HCT116 (cell line): ENCODE results near the gene FOXA1. TPM values are rescaled to one million over a fixed set of nuclear protein-coding genes. Genes with fewer than 3 reads are reported as not detected.

Experiments
- ATAC-seq: fragments of 200-7000 bp; cut with Tn5 transposase; 2 replicates; pipeline ENCODE4 v1.9.1; 2020; ENCODE audit warnings: mild to moderate bottlenecking, moderate library complexity
- BruUV-seq: library from RNA; stranded (reverse); fragments of 400-500 nt; replicated peaks from 2 replicates; lab custom pipeline; 2021; lab: Mats Ljungman, UMichigan
- CTCF ChIA-PET: fragments of 300-600 bp; sonication (Branson Sonifier 250); formaldehyde crosslinking; loops from one replicate; lab custom pipeline; 2021; ENCODE audit warnings: antibody characterized with exemption; lab: Charles Lee
- POLR2A ChIA-PET: fragments of 300-600, 350-600 bp; sonication (Branson Sonifier 250); formaldehyde crosslinking; loops from one replicate; lab custom pipeline; 2021; ENCODE audit warnings: antibody characterized with exemption; lab: Charles Lee
- RAD21 ChIA-PET, 2 experiments: fragments of 300-600 bp; sonication (Branson Sonifier 250); formaldehyde crosslinking; loops; one replicate each; lab custom pipeline; 2023; ENCODE audit warnings: low total read pairs in 2 of 2; ENCODE audit not compliant: uncharacterized antibody in 2 of 2, unreplicated experiment in 2 of 2, low non-redundant PET in 1 of 2; lab: Charles Lee
- DNase-seq: peaks from one replicate; pipeline ENCODE4 v3.0.0-alpha.2; 2010; ENCODE audit warnings: low read depth, low spot score
- H2AFZ ChIP-seq: fragments of 200-600 bp; shearing (Covaris generic), sonication (generic); 2 replicates; pipeline ENCODE4 v1.6.1; 2017; ENCODE audit warnings: low read depth, mixed run types, mixed read lengths, antibody characterized with exemption, low read length; ENCODE audit not compliant: poor library complexity, severe bottlenecking
- H3K27ac ChIP-seq: 2 replicates; pipeline ENCODE4 v1.5.1; 2012; ENCODE audit warnings: low read depth, low read length
- H3K27me3 ChIP-seq: fragments of 200-600 bp; sonication (generic); 2 replicates; pipeline ENCODE4 v1.6.1; 2016; ENCODE audit warnings: mixed run types, low read length, mixed read lengths; ENCODE audit not compliant: insufficient read depth
- H3K36me3 ChIP-seq, 2 experiments: fragments of 200-500 bp in 1 of 2; fragments of 200-600 bp in 1 of 2; sonication (Bioruptor generic) in 1 of 2; sonication (generic) in 1 of 2; 2 replicates each; pipeline versions ENCODE4 v1.5.1 to v1.6.1; 2014 to 2016; ENCODE audit warnings: low read length in 2 of 2, inconsistent platforms in 1 of 2, mixed read lengths in 1 of 2, mixed run types in 1 of 2; ENCODE audit not compliant: insufficient read depth in 2 of 2, control insufficient read depth in 1 of 2
- H3K4me1 ChIP-seq, 2 experiments: fragments of 200-600 bp in 1 of 2; sonication (generic) in 1 of 2; 2 replicates each; pipeline versions ENCODE4 v1.5.1 to v1.6.1; 2012 to 2017; ENCODE audit warnings: low read length in 2 of 2, inconsistent platforms in 1 of 2, mild to moderate bottlenecking in 1 of 2, mixed read lengths in 1 of 2, mixed run types in 1 of 2, moderate library complexity in 1 of 2; ENCODE audit not compliant: insufficient read depth in 2 of 2, control insufficient read depth in 1 of 2
- H3K4me2 ChIP-seq: fragments of 200-600 bp; sonication (generic); 2 replicates; pipeline ENCODE4 v1.6.1; 2017; ENCODE audit warnings: mixed run types, low read length, mixed read lengths
- H3K4me3 ChIP-seq, 2 experiments: fragments of 200-600 bp in 1 of 2; sonication (generic) in 1 of 2; replicated peaks in 1 of 2; 2 replicates each; pipeline ENCODE4 v1.5.1; 2011 to 2016; ENCODE audit warnings: low read length in 2 of 2, control low read depth in 1 of 2, low read depth in 1 of 2, mild to moderate bottlenecking in 1 of 2, mixed read lengths in 1 of 2, mixed run types in 1 of 2
- H3K79me2 ChIP-seq: fragments of 200-600 bp; sonication (generic); 2 replicates; pipeline ENCODE4 v1.6.1; 2017; ENCODE audit warnings: mild to moderate bottlenecking, mixed run types, low read length, moderate library complexity, mixed read lengths; ENCODE audit not compliant: insufficient read depth
- H3K9ac ChIP-seq: fragments of 200-600 bp; sonication (generic); 2 replicates; pipeline ENCODE4 v1.6.1; 2016; ENCODE audit warnings: low read length, mixed read lengths
- H3K9me2 ChIP-seq: fragments of 200-600 bp; sonication (generic), shearing (Covaris generic); 2 replicates; pipeline ENCODE4 v1.6.1; 2017; ENCODE audit warnings: mixed run types, mild to moderate bottlenecking, moderate library complexity; ENCODE audit not compliant: insufficient read depth
- H3K9me3 ChIP-seq, 2 experiments: fragments of 200-500 bp in 1 of 2; fragments of 200-600 bp in 1 of 2; sonication (Bioruptor generic) in 1 of 2; sonication (generic) in 1 of 2; 2 replicates each; pipeline ENCODE4 v1.6.1; 2014 to 2017; ENCODE audit warnings: low read length in 2 of 2, mixed read lengths in 2 of 2, inconsistent platforms in 1 of 2, low read depth in 1 of 2, mild to moderate bottlenecking in 1 of 2, mixed run types in 1 of 2, moderate library complexity in 1 of 2; ENCODE audit not compliant: control insufficient read depth in 1 of 2, insufficient read depth in 1 of 2
- H4K20me1 ChIP-seq: fragments of 200-600 bp; sonication (generic), shearing (Covaris generic); 2 replicates; pipeline ENCODE4 v1.6.1; 2017; ENCODE audit warnings: mixed run types, mild to moderate bottlenecking, moderate library complexity; ENCODE audit not compliant: insufficient read depth
- CBX3 ChIP-seq: IDR thresholded peaks from 2 replicates; pipeline ENCODE4 v1.6.1; 2012; ENCODE audit warnings: low read depth
- CEBPB ChIP-seq: IDR thresholded peaks from 2 replicates; pipeline ENCODE4 v1.6.1; 2012; ENCODE audit warnings: low read depth
- EGR1 ChIP-seq: IDR thresholded peaks from 2 replicates; pipeline ENCODE4 v1.6.1; 2012; ENCODE audit warnings: low read depth
- ELF1 ChIP-seq: IDR thresholded peaks from 2 replicates; pipeline ENCODE4 v1.6.1; 2012; ENCODE audit warnings: low read depth, borderline replicate concordance
- EZH2 ChIP-seq: fragments of 200-600 bp; sonication (generic); IDR thresholded peaks from 2 replicates; pipeline ENCODE4 v1.6.1; 2017; ENCODE audit warnings: antibody characterized with exemption, mixed run types
- EZH2phosphoT487 ChIP-seq: fragments of 200-600 bp; IDR thresholded peaks from 2 replicates; pipeline ENCODE4 v1.6.1; 2018; ENCODE audit warnings: antibody characterized with exemption, borderline replicate concordance
- FOSL1 ChIP-seq: IDR thresholded peaks from 2 replicates; pipeline ENCODE4 v1.6.1; 2012; ENCODE audit warnings: low read depth
- JUND ChIP-seq: IDR thresholded peaks from 2 replicates; pipeline ENCODE4 v1.6.1; 2012
- MAX ChIP-seq: IDR thresholded peaks from 2 replicates; pipeline ENCODE4 v1.6.1; 2012
- POLR2AphosphoS5 ChIP-seq: IDR thresholded peaks from 2 replicates; pipeline ENCODE4 v1.6.1; 2011; ENCODE audit warnings: mild to moderate bottlenecking, low read depth, low read length, moderate library complexity
- SIN3A ChIP-seq: IDR thresholded peaks from 2 replicates; pipeline ENCODE4 v1.6.1; 2012; ENCODE audit warnings: low read depth
- SP1 ChIP-seq: IDR thresholded peaks from 2 replicates; pipeline ENCODE4 v1.6.1; 2012; ENCODE audit warnings: low read depth
- SRF ChIP-seq: IDR thresholded peaks from 2 replicates; pipeline ENCODE4 v1.6.1; 2012; ENCODE audit warnings: low read depth
- YY1 ChIP-seq: IDR thresholded peaks from 2 replicates; pipeline ENCODE4 v1.6.1; 2011; ENCODE audit warnings: low read length, low read depth, moderate library complexity, mild to moderate bottlenecking; ENCODE audit not compliant: insufficient replicate concordance; ENCODE audit errors: extremely low read depth
- ZBTB33 ChIP-seq: IDR thresholded peaks from 2 replicates; pipeline ENCODE4 v1.6.1; 2011; ENCODE audit warnings: mild to moderate bottlenecking, low read length, moderate library complexity; ENCODE audit not compliant: insufficient replicate concordance; ENCODE audit errors: extremely low read depth
- ZFX ChIP-seq: fragments of 450-650 bp; IDR thresholded peaks from 2 replicates; pipeline ENCODE4 v1.6.1; 2017
- intact Hi-C: fragments of 100-400 bp; cut with micrococcal nuclease; formaldehyde crosslinking; loops from 2 replicates; pipeline ENCODE4 v1.10.0; 2022
- total RNA-seq: library from RNA; stranded (reverse); gene quantifications from one replicate; pipeline ENCODE4 v1.2.1, GENCODE V29; 2021; ENCODE audit not compliant: unreplicated experiment
- TF ChIP-seq, protein P1 (sequence below), 3 experiments: fragments of 200-600 bp in 1 of 3; sonication (generic) in 1 of 3; IDR thresholded peaks in 2 of 3; conservative IDR thresholded peaks in 1 of 3; 2 replicates each; pipeline ENCODE4 v1.5.1; 2012 to 2017; ENCODE audit warnings: low read depth in 2 of 3, low read length in 2 of 3, antibody characterized with exemption in 1 of 3, borderline replicate concordance in 1 of 3, control low read depth in 1 of 3, mild to moderate bottlenecking in 1 of 3, mixed read lengths in 1 of 3, mixed run types in 1 of 3, moderate library complexity in 1 of 3; ENCODE audit not compliant: insufficient read depth in 1 of 3
- TF ChIP-seq, protein P2 (sequence below): IDR thresholded peaks from 2 replicates; pipeline ENCODE4 v1.6.1; 2012; ENCODE audit warnings: low read depth
- TF ChIP-seq, protein P3 (sequence below): IDR thresholded peaks from 2 replicates; pipeline ENCODE4 v1.6.1; 2012

FOXA1 gene
- total RNA-seq, 1 experiment from 2014 or later: 1.3 TPM

- no peak overlapping the region for H3K27ac ChIP-seq
- H3K27me3 ChIP-seq: no peaks in the 10 kb centered on the region
- RAD21 ChIA-PET: no interaction called here
- H4K20me1 ChIP-seq: no peaks in the 10 kb centered on the region
- TF ChIP-seq, protein P1, sequence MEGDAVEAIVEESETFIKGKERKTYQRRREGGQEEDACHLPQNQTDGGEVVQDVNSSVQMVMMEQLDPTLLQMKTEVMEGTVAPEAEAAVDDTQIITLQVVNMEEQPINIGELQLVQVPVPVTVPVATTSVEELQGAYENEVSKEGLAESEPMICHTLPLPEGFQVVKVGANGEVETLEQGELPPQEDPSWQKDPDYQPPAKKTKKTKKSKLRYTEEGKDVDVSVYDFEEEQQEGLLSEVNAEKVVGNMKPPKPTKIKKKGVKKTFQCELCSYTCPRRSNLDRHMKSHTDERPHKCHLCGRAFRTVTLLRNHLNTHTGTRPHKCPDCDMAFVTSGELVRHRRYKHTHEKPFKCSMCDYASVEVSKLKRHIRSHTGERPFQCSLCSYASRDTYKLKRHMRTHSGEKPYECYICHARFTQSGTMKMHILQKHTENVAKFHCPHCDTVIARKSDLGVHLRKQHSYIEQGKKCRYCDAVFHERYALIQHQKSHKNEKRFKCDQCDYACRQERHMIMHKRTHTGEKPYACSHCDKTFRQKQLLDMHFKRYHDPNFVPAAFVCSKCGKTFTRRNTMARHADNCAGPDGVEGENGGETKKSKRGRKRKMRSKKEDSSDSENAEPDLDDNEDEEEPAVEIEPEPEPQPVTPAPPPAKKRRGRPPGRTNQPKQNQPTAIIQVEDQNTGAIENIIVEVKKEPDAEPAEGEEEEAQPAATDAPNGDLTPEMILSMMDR (IDR thresholded peaks at IDR 0.05 in 2 of 3, conservative IDR thresholded peaks at IDR 0.05 in 1 of 3; ENCODE audit: borderline replicate concordance in 1 of 3, insufficient read depth in 1 of 3, low read depth in 2 of 3, low read length in 2 of 3): no peak
- no peak for TF ChIP-seq SP1
- TF ChIP-seq SRF: no peak
- TF ChIP-seq, protein P2, sequence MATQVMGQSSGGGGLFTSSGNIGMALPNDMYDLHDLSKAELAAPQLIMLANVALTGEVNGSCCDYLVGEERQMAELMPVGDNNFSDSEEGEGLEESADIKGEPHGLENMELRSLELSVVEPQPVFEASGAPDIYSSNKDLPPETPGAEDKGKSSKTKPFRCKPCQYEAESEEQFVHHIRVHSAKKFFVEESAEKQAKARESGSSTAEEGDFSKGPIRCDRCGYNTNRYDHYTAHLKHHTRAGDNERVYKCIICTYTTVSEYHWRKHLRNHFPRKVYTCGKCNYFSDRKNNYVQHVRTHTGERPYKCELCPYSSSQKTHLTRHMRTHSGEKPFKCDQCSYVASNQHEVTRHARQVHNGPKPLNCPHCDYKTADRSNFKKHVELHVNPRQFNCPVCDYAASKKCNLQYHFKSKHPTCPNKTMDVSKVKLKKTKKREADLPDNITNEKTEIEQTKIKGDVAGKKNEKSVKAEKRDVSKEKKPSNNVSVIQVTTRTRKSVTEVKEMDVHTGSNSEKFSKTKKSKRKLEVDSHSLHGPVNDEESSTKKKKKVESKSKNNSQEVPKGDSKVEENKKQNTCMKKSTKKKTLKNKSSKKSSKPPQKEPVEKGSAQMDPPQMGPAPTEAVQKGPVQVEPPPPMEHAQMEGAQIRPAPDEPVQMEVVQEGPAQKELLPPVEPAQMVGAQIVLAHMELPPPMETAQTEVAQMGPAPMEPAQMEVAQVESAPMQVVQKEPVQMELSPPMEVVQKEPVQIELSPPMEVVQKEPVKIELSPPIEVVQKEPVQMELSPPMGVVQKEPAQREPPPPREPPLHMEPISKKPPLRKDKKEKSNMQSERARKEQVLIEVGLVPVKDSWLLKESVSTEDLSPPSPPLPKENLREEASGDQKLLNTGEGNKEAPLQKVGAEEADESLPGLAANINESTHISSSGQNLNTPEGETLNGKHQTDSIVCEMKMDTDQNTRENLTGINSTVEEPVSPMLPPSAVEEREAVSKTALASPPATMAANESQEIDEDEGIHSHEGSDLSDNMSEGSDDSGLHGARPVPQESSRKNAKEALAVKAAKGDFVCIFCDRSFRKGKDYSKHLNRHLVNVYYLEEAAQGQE: no peak
- TF ChIP-seq EGR1: no peak
- no peak for TF ChIP-seq EZH2
- TF ChIP-seq ZBTB33: no peak
- no peak for TF ChIP-seq YY1
- no peak for TF ChIP-seq CEBPB
- TF ChIP-seq SIN3A: no peak
- no peak for TF ChIP-seq POLR2AphosphoS5
- no peak for TF ChIP-seq CBX3
- no peak for TF ChIP-seq ZFX
- TF ChIP-seq, protein P3, sequence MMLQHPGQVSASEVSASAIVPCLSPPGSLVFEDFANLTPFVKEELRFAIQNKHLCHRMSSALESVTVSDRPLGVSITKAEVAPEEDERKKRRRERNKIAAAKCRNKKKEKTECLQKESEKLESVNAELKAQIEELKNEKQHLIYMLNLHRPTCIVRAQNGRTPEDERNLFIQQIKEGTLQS: no peak
- TF ChIP-seq EZH2phosphoT487: no peak
- TF ChIP-seq MAX: no peak
- no peak for TF ChIP-seq JUND
- TF ChIP-seq FOSL1: no peak
- TF ChIP-seq ELF1: no peak
- H3K9ac ChIP-seq: no peak overlapping the region
- H3K9me2 ChIP-seq: no peaks in the 10 kb centered on the region
- CTCF ChIA-PET: no interaction called here
- H3K79me2 ChIP-seq: no peaks in the 10 kb centered on the region
- ATAC-seq: no peak
- intact Hi-C loops: no loop called here
- POLR2A ChIA-PET: no interaction called here
- H3K9me3 ChIP-seq: peaks cover 0 to 11% of the 10 kb centered on the region in 2 experiments; a peak in 3 of 4 replicates
- no peaks in the 10 kb centered on the region for H3K4me1 ChIP-seq
- H3K4me2 ChIP-seq: no peak overlapping the region
- no peak overlapping the region for H3K4me3 ChIP-seq
- no peak for DNase-seq
- H3K36me3 ChIP-seq: no peaks in the 10 kb centered on the region
- no peak overlapping the region for H2AFZ ChIP-seq
- BruUV-seq: no TSS peak
These were observed 21.8 kb upstream of the FOXA1 start for GRCh38 chr14:37616853-37617252.
